WI38 (cell line): ENCODE measurements around the gene MBLAC2.

Experiments
- H3K4me3 ChIP-seq: 2 replicates; pipeline ENCODE4 v1.5.1; 2011; ENCODE audit warnings: low read depth, mild to moderate bottlenecking, control low read depth, low read length
- TF ChIP-seq, protein P1 (sequence below): IDR thresholded peaks from 2 replicates; pipeline ENCODE4 v1.5.1; 2012; ENCODE audit warnings: low read depth, mild to moderate bottlenecking, control low read depth, low read length

The MBLAC2 gene

DNA sequence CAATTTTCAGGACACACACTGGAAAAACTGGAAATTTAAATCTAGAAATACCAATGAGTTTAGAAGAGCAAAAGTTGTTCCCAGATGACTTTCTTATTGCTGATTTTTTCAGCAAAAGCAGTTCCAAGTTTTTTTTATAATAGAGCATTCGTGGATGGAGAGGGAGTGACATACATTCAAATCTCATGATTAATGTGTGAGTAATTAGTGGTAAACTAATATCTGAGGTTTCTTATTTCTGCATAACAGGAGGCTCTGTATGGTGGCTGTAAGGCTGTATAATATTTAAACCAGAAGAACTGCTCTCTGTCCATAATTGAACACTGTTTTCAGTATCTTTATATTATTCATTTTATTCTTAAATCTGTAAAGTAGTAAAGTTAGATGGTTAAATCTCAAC is 29.0 kb upstream of the MBLAC2 start:
- TF ChIP-seq, protein P1, sequence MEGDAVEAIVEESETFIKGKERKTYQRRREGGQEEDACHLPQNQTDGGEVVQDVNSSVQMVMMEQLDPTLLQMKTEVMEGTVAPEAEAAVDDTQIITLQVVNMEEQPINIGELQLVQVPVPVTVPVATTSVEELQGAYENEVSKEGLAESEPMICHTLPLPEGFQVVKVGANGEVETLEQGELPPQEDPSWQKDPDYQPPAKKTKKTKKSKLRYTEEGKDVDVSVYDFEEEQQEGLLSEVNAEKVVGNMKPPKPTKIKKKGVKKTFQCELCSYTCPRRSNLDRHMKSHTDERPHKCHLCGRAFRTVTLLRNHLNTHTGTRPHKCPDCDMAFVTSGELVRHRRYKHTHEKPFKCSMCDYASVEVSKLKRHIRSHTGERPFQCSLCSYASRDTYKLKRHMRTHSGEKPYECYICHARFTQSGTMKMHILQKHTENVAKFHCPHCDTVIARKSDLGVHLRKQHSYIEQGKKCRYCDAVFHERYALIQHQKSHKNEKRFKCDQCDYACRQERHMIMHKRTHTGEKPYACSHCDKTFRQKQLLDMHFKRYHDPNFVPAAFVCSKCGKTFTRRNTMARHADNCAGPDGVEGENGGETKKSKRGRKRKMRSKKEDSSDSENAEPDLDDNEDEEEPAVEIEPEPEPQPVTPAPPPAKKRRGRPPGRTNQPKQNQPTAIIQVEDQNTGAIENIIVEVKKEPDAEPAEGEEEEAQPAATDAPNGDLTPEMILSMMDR = no peak
- H3K4me3 ChIP-seq = no peak overlapping the region

DNA sequence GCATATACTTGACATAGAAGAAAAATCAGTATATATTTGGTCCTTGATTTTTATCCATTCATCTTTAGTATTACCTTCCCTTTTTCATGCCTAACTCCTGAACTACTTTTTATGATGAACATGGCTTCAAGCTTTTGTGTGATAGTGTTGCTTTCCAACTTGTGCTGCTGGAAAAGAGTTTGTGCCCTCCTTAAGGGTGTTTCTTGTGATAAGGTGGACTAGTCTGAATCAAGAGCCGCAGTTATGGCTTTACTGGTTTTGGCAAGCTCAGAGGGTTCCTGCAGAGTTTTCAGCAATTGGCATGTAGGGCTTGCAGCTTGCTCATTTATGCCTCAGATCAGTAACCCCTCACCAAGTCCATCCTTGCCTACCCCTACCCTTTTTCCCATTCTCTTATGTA is 20.6 kb upstream of the MBLAC2 start:
- TF ChIP-seq, protein P1 = no peak
- no peak overlapping the region for H3K4me3 ChIP-seq

DNA sequence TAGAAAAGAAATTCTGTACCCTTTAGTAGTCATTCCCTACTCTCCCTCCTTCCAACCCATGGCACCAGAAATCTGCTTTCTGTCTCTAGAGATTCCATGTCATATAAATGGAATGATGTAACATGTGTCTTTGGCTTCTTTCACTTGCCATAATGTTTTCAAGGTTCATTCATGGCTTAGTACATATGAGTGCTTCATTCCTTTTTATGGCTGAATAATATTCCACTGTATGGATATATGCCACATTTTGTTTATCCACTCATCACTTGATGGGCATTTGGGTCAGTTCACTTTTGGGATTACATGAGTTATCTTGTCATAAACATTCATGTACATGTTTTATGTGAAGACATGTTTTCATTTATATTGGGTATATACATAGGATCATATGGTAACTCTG is 19.5 kb upstream of the MBLAC2 start:
- TF ChIP-seq, protein P1 = no peak
- H3K4me3 ChIP-seq = no peak overlapping the region

DNA sequence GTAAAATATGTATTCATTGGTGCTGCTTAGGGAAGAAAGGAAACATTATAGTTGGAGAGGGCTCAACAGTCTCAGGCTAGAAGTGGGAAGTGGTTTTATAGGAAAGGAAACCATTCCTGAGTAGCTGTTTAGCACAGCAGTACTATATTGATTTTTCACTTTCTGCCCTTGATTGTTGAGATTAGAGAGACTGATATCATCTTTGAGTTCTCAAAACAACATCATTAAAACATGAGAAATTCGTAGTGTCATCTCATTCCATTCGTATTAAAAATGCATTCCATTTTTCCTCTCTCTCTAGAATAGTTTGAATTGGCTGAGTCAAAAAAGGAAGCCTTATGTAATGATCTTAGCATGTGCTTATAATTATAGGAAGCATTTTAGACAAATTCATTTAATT is 14.2 kb upstream of the MBLAC2 start:
- H3K4me3 ChIP-seq = no peak overlapping the region
- TF ChIP-seq, protein P1 = no peak

GRCh38 chr5:90484540-90484939 is 10.0 kb upstream of the MBLAC2 start:
- H3K4me3 ChIP-seq = no peak overlapping the region
- TF ChIP-seq, protein P1 = no peak

DNA sequence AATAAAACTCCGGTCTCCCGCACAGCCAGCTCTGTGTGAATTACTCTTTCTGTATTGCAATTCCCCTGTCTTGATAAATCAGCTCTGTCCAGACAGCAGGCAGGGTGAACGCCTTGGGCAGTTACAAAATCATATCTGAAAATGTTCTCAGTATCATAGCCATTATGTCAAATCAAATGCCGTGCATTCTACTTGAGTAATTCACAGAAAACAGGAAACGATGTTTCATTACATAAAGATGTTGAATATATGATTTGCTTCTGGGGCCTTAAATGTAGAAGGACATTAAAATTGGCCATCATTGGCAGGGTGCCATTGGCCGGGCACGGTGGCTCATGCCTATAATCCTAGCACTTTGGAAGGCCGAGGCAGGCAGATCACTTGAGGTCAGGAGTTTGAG is 8.6 kb upstream of the MBLAC2 start:
- H3K4me3 ChIP-seq = no peak overlapping the region
- TF ChIP-seq, protein P1 = no peak

- TF ChIP-seq, protein P1 = no peak
Observed at GRCh38 chr5:90480699-90481098, 6.1 kb upstream of the MBLAC2 start.

More at GRCh38 chr5:90480699-90481098, 6.1 kb upstream of the MBLAC2 start:
- H3K4me3 ChIP-seq = no peak overlapping the region
